Measurements from ENCODE around the gene CBX8. TPM values are rescaled to one million over a fixed set of nuclear protein-coding genes. Genes with fewer than 3 reads are reported as not detected.

Gene CBX8
- polyA plus RNA-seq, 12 donors = 3.8 to 17.4 (median 4.5) TPM; not detected in 1

GRCh38 chr17:79794659-79795511 is 2.0 kb downstream of the CBX8 start:
- DNase-seq = no peak

- DNase-seq = no peak
These were observed 3.0 kb downstream of the CBX8 start for GRCh38 chr17:79793924-79794304.

GRCh38 chr17:79792984-79793923 is 3.6 kb downstream of the CBX8 start:
- no peak for DNase-seq

- DNase-seq = no peak
These were observed 4.5 kb downstream of the CBX8 start for GRCh38 chr17:79792341-79792871.

GRCh38 chr17:79791735-79792161 is 5.1 kb downstream of the CBX8 start:
- no peak for DNase-seq

GRCh38 chr17:79790805-79791734 is 5.8 kb downstream of the CBX8 start:
- no peak for DNase-seq

GRCh38 chr17:79789943-79790804 is 6.7 kb downstream of the CBX8 start:
- DNase-seq = no peak

- no peak for DNase-seq
These were observed 7.6 kb downstream of the CBX8 start for GRCh38 chr17:79788989-79789942.

GRCh38 chr17:79788455-79788854 is 8.4 kb downstream of the CBX8 start:
- DNase-seq = no peak

GRCh38 chr17:79786930-79787643 is 9.8 kb downstream of the CBX8 start:
- DNase-seq = no peak

GRCh38 chr17:79785900-79786810 is 10.7 kb downstream of the CBX8 start:
- no peak for DNase-seq

- DNase-seq = no peak
These were observed 11.6 kb downstream of the CBX8 start for GRCh38 chr17:79785017-79785899.

GRCh38 chr17:79784353-79785016 is 12.4 kb downstream of the CBX8 start:
- no peak for DNase-seq

- no peak for DNase-seq
These were observed 13.0 kb downstream of the CBX8 start for GRCh38 chr17:79783891-79784290.

GRCh38 chr17:79781736-79782575 is 14.9 kb downstream of the CBX8 start:
- no peak for DNase-seq
